Medulla oblongata (tissue), 1 donor: ENCODE measurements around the gene NTM.
"Not testable (repeated sequence)": the region's sequence is repeated elsewhere in the genome, so short reads cannot be mapped to it uniquely, and the experiment has no call there.

Source experiments
- DNase-seq: peaks from one replicate; pipeline ENCODE4 v3.0.0-alpha.2; 2015; ENCODE audit errors: extremely low spot score

Gene NTM

GRCh38 chr11:131370090-131370751 is at the start of gene NTM:
TSS of gene NTM (plus strand) at chr11:131370615.
- DNase-seq = peak; percentile 92

DNA sequence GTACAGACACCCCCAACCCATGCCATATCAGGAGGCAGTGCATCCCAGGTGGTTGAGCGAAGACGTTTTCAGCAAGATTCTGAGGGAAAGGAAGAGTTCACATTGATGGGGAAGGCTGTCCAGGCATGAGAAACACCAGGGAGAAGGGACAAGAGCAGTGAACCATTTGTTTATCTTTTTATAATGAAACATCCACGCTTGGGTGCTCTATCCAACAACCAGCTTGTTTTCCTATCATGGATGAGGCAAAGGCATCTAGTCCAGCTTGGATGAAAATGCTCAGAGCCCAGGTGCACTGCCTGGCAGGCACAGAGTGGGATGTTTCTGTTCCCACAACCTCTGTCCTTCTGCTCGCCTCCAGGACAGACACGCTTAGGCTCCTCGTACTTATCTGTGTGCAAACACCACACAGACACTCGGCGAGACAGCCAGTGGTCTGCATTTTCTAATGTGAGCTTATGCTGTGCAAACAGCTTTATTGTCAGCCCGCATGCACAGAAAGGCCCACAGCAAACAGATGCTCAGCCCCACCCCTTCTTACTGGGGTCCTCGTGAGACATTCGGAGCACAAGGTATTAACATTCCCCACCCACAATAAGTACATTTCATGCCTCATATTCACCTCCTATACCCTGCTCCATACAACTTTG is 45.4 kb upstream of the NTM start:
- DNase-seq = no peak

- DNase-seq = no peak
Observed at GRCh38 chr11:131326829-131327228, 43.6 kb upstream of the NTM start.

DNA sequence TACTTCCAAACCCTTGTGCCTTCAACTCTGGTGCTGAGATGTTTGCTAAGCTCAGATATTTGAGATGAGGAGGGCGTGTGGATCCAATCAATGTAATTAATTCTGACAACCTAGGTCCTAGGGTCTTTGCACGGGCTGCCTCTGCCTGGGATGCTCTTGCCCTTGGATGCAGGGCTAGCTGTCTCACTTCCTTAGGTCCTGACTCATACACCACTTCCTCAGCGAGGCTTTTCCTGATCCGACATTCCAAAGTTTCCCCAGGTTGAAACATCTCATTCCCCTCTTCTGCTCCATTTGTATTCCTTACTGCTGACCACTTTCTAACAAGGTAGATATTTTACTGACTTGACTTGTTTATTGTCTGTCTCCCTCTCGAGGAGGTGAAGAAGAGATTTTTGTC is 43.0 kb upstream of the NTM start:
- DNase-seq = no peak

DNA sequence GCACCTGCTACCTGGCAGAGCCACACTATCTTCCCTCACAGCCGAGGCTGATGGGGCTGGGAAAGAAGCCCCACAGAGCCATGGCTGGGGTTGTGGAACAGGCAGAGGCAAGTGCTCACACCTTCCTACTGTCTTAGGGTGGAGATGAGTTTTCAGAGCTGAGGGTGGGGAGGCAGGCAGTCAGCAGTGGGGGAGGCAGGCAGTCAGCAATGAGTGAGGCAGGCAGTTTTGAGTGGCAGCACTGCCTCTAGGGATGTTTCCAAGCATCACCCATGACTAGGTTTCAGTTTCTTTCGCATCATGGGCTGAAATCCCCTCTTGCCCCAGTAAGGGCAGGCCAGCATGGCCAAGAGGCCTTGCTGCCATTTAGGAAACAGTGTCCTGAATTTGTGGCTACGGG is 41.6 kb upstream of the NTM start:
- no peak for DNase-seq

GRCh38 chr11:131331010-131331409 is 39.4 kb upstream of the NTM start:
- no peak for DNase-seq

DNA sequence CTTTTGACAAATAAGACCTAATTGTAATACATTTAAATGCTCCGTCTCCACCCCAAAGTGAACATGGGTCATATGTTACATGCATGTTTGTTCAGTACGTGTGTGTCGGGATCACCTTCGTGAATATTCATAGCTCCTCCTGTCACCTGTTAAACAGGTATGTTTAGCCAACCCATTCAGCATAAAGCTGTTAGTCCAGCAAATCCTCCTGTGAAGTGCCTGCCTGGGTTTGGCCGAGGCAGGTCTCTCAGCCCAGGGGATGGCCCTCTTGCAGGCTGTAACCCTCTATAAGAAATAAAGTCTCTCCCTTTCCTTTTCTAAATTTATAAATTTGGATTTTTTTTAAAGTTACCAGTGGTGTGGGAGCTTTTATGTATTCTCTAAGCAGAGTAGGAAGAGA is 38.9 kb upstream of the NTM start:
- DNase-seq = no peak

DNA sequence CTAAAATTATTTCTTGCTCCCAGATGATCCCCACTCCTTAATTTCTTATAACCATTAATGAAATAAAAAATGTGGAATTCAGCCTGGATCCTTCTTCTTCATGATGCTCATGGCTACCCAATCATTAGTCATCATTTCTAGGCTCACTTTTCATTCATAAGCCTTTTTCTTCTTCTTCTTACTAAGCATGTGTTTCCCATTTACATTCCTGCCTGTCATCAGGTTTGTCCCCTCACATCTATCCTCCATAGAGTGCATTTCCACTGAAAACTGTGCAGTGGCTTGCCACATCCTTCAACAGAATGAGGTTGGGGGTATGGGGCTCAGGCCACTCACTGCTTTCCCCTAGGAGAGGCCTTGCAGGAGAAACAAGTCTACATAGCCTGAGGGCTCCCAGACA is 35.8 kb upstream of the NTM start:
- no peak for DNase-seq

DNA sequence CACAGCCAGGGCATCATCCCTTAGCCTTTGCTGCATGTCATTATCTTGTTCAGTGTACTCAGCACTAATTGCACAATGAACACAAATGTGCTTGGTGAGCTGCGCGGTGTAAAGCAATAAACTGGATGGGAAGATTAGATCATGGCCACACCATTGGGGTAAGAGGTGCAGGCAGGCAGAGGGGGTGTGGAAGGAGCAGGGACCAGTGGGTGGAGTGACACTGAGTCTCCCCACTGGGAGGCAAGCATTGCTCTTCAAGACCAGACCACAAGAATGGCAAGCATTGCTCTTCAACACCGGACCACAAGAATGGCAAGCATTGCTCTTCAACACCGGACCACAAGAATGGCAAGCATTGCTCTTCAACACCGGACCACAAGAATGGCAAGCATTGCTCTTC is 28.5 kb upstream of the NTM start:
- DNase-seq = not testable (repeated sequence)

DNA sequence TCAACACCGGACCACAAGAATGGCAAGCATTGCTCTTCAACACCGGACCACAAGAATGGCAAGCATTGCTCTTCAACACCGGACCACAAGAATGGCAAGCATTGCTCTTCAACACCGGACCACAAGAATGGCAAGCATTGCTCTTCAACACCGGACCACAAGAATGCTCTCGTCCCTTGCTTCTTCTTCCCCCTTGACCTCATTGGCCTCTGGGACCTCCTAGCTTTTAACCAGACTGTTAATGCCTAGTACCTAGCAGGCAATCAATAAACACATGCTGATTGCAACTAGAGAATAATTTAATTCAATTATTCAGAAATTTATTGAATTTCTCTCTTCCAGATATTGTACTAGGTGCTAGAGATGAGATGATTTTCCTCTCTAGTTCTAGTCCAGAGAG is 28.0 kb upstream of the NTM start:
- DNase-seq = not testable (repeated sequence)

DNA sequence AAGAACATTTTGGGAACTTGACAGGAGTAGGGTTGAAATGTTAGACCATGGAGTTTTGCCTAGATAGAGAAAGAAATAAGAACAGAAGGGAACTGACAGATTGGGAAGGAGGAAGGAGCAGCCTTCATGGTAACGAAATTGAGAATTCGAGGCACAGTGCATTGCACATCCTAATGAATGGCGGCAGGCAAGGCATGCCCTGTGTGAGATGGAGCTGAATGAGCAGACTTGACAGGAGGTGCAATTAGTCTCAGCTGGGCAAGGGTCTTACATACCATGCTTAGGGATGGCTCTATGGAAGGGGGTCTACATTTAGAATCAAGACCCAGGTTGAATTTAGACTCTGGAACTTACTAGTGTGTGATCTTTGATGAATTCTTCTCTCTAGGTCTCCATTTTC is 25.0 kb upstream of the NTM start:
- DNase-seq = no peak

GRCh38 chr11:131349368-131350086 is 20.9 kb upstream of the NTM start:
- DNase-seq = no peak

- DNase-seq = no peak
Observed at GRCh38 chr11:131350872-131351271, 19.5 kb upstream of the NTM start.

DNA sequence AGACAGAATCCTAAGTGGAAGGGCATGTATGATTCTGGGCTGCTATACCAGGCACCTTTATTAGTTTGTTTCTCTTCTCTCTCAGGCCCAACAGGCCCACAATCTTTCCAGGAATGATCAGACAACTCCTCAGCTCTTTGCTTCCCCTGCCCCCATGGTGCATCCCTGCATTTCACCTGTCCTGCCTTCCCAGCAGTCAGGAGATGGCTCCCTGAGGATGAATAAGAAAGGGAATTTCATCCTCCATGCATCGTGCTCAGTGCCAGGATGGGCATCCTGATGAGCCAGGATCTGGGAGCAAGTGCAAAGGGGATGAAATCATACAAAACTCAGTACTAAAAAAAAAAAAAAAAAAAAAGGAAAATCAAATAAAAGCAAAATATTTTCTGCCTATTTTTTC is 18.6 kb upstream of the NTM start:
- no peak for DNase-seq

DNA sequence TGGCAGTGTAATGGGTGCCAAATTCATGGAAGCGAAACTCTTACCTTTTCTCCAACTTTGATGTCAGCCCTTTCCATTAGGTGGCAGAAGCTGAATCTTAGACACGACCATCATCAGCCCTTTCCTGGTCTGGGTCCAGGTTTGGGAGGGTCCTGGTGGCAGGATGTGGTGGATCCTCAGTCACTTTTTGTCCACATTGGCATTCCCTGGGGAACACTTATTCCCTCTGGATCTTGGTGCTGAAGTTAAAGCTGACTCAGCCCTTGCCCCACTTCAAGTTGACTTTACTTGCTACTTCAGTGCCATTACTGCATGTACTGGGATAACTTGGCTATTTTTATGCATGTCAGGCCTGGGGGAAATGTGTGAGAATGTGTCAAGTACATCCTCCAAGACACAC is 16.6 kb upstream of the NTM start:
- no peak for DNase-seq

DNA sequence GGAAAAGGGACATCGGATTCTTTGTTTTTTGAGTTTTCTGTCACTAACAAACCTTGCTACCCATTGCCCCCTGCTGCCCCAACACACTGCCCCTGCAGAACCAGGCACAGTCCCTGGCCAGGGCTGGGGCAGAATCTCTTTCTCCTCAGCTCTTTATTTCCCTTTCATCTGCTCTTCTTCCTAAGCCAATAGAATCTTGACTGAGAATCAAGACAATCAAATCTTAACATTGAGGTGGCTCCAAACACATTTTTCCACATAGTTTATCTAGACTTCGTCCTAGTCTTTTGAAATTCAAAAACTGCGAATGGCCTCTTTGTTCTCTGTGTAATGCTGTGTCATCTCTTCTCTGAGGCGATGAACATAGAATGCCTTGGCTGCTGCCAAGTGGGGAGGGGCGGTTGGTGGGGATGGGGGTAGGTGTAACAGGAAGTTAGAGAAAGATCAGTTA is 16.1 kb upstream of the NTM start:
- DNase-seq = peak; percentile 56

DNA sequence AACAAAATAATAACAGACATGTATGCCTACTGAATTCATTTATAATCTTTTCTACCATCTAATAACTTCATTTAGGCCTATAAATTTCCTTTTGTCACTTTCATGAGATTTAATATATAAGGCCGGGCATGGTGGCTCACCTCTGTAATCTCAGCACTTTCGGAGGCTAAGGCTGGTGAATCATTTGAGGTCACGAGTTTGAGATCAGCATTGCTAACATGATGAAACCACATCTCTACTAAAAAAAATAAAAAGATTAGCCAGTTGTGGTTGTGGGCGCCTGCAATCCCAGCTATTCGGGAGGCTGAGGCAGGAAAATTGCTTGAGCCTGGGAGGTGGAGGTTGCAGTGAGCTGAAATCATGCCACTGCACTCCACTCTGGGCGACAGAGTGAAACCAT is 14.2 kb upstream of the NTM start:
- no peak for DNase-seq

DNA sequence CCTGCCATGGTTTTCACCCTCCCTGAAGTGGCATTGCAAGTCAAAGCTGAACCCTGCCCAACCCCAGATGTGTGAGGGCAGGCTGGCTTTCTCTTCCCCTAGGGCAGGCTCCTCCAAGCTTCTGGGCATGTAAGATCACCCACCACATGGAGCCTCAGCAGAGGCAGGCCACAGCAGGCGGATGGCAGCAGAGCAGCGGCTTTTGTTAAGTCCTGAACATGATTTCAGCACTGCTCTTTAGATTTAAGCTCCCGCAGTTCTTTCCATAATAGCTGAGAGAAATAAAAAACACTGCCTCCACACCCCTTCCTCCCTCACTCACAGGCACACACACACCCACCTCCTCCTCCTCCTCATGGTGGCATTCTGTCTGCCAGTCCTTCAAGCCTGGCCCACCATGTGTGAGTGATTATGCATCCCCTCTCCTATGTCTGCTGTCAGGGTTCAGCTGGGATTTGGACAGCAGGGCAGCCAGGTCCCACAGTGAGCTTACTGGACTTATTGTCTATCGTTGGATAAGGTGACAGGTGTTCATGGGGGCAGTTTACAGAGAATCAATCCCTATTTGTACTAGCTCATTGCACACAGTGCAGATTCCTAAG is 5.0 kb upstream of the NTM start:
- DNase-seq = no peak

DNA sequence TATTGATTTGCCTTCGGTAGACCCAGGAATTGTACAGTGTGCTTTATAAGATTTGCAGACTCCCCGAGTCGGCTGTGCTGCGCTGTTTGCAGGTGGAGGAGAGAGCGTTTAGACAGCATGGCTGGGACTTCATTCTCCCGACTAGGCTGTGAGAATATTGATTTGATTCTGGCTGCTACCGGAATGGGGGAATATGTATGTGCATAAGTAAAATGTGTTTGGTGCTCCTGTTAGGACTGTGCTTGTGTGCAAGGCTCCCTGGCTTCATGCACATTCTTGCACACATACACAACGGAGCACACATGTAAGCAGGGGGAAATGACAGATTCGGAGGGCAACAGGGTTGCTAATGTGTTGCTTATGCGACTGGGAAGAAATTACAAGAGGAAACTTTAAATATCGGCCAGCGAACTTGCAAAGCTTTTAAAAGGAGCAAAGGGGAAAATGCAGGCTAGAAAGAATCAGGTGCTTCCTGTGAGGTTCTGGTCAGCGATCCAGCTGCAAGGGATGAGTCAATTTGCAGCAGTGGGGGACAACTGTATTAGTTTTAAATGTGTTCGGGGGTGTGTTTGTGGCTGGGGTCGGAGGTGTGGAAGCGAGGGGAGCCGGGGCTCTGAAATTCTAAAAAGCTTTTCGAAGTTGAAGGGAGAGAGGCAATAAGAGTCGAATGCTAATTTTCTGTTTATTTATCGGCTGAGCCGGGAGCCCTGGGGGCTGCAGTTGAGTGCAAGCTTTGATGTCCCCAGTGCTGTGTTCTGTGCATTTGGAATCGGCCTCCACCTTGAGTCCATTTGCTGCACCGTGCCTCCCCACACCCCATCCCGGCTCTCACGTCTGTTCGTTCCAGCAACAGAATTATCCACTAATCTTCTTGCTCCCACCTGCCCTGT is 731 bp downstream of the NTM start:
- peak; percentile 58 for DNase-seq

DNA sequence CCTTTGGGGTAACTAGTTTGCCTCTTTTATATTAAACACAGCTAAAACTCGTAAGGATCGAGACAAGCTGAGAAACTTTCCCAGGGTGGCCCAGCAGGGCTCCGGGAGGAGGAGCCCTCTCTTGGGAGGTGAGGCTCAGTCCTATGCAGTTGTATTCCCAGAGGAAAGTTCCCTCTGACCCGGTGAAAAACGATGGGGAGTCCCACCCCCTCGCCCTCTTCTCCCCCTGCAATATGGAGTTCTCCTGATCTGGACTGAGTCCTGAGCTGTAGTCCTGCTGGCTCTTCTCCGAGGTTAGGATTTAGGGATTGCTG is 1.3 kb downstream of the NTM start:
- no peak for DNase-seq

- DNase-seq = no peak
Observed at GRCh38 chr11:131372234-131372962, 2.0 kb downstream of the NTM start.
